Tibial nerve (tissue), 4 donors: Measurements from ENCODE around the gene ACTL6A. TPM values are rescaled to one million over a fixed set of nuclear protein-coding genes. Genes with fewer than 3 reads are reported as not detected.

Source experiments
- DNase-seq, 2 donors: peaks; one replicate each; pipeline ENCODE4 v3.0.0-alpha.2; 2019; ENCODE audit warnings: low spot score in 2 of 2
- H3K27ac ChIP-seq, 4 donors: fragments of 200-600 bp; sonication (generic) in 3 of 4; one replicate each; pipeline ENCODE4 v1.5.1; 2017 to 2019; ENCODE audit warnings: mild to moderate bottlenecking in 1 of 4
- H3K27me3 ChIP-seq, 2 donors: fragments of 200-600 bp; sonication (generic) in 1 of 2; one replicate each; pipeline versions ENCODE4 v1.5.1 to v1.6.0; 2017 to 2019
- H3K36me3 ChIP-seq, 3 donors: fragments of 200-600 bp; sonication (generic); one replicate each; pipeline ENCODE4 v1.5.1; 2018 to 2019
- H3K4me1 ChIP-seq, 4 donors: fragments of 200-600 bp; sonication (generic) in 3 of 4; one replicate each; pipeline ENCODE4 v1.5.1; 2017 to 2019
- H3K4me3 ChIP-seq, 4 donors: fragments of 200-600 bp; sonication (generic) in 3 of 4; one replicate each; pipeline ENCODE4 v1.5.1; 2017 to 2019; ENCODE audit warnings: mild to moderate bottlenecking in 1 of 4, moderate library complexity in 1 of 4
- H3K9me3 ChIP-seq, 4 donors: fragments of 200-600 bp; sonication (generic) in 3 of 4; one replicate each; pipeline ENCODE4 v1.5.1; 2017 to 2019
- CTCF ChIP-seq, 5 experiments: fragments of 200-600 bp in 3 of 5; fragments of 450-650 bp in 2 of 5; sonication (generic) in 3 of 5; IDR thresholded peaks; one replicate each; pipeline ENCODE4 v1.5.1; 2016 to 2019; ENCODE audit warnings: antibody characterized with exemption in 5 of 5, mild to moderate bottlenecking in 3 of 5, moderate library complexity in 2 of 5
- EP300 ChIP-seq, 2 donors: sonication (generic); formaldehyde crosslinking; IDR thresholded peaks; one replicate each; pipeline ENCODE4 v1.6.1; 2017; ENCODE audit warnings: antibody characterized with exemption in 2 of 2, mild to moderate bottlenecking in 1 of 2
- POLR2A ChIP-seq, 2 donors: fragments of 450-650 bp; IDR thresholded peaks; one replicate each; pipeline ENCODE4 v1.6.1; 2017; ENCODE audit warnings: antibody characterized with exemption in 2 of 2, mild to moderate bottlenecking in 2 of 2, moderate library complexity in 2 of 2
- WGBS, 2 donors: methylation state at CpG; one replicate each; pipeline ENCODE4 v1.1.5; 2018; 5-methylcytosine and 5-hydroxymethylcytosine counted together
- total RNA-seq, 4 donors: library from RNA; depleted of rRNA; stranded (reverse); fragments of >200 nt; gene quantifications; one replicate each; pipeline ENCODE4 v1.1.0, GENCODE V29; 2016

ACTL6A gene
- total RNA-seq, 4 donors from 2014 or later: 25.7 to 52.5 (median 36.3) TPM

GRCh38 chr3:179544981-179545645 lies 17.6 kb upstream of the ACTL6A start:
- no peak for DNase-seq
- WGBS, 2 donors: 45 to 46% methylated on average over 2 of the region's 2 CpGs

GRCh38 chr3:179546814-179547241 lies 15.9 kb upstream of the ACTL6A start:
- Histone ChIP-seq H3K9me3 (no peaks in the 10 kb centered on the region), H3K27me3 (no peaks in the 10 kb centered on the region), H3K4me3 (no peak overlapping the region), H3K4me1 (no peaks in the 10 kb centered on the region), H3K27ac (no peak overlapping the region), H3K36me3 (no peaks in the 10 kb centered on the region)
- 88 to 100% methylated on average over 2 of the region's 2 CpGs for WGBS, 2 donors
- DNase-seq: no peak
- TF ChIP-seq POLR2A (IDR thresholded peaks at IDR 0.05) (no peak), CTCF (IDR thresholded peaks at IDR 0.05) (no peak), EP300 (IDR thresholded peaks at IDR 0.05) (no peak)

More at GRCh38 chr3:179544981-179545645, 17.6 kb upstream of the ACTL6A start:
- no peaks in the 10 kb centered on the region for H3K9me3 ChIP-seq
- TF ChIP-seq EP300 (IDR thresholded peaks at IDR 0.05) (no peak), POLR2A (IDR thresholded peaks at IDR 0.05) (no peak), CTCF (IDR thresholded peaks at IDR 0.05) (no peak)
- no peaks in the 10 kb centered on the region for H3K36me3 ChIP-seq
- no peaks in the 10 kb centered on the region for H3K27me3 ChIP-seq
- no peak overlapping the region for H3K4me3 ChIP-seq
- H3K4me1 ChIP-seq: no peaks in the 10 kb centered on the region
- no peak overlapping the region for H3K27ac ChIP-seq

GRCh38 chr3:179551349-179552105 lies 11.2 kb upstream of the ACTL6A start:
- H3K27ac ChIP-seq: no peak overlapping the region
- no peaks in the 10 kb centered on the region for H3K9me3 ChIP-seq

GRCh38 chr3:179558742-179559364 lies 3.9 kb upstream of the ACTL6A start:
- DNase-seq: peak; percentile 31 to 66
- no peaks in the 10 kb centered on the region for H3K36me3 ChIP-seq
- TF ChIP-seq EP300 (IDR thresholded peaks at IDR 0.05) (no peak), CTCF (IDR thresholded peaks at IDR 0.05) (peak; percentile 70 to 80 (median 73))
- 1 to 2% methylated on average over 3 of the region's 3 CpGs for WGBS, 2 donors
- H3K4me3 ChIP-seq: no peak overlapping the region
- no peak overlapping the region for H3K27ac ChIP-seq
- no peaks in the 10 kb centered on the region for H3K9me3 ChIP-seq
- peaks cover 0 to 14% (median under 1%) of the 10 kb centered on the region in 4 donors for H3K4me1 ChIP-seq
- H3K27me3 ChIP-seq: no peaks in the 10 kb centered on the region

More at GRCh38 chr3:179551349-179552105, 11.2 kb upstream of the ACTL6A start:
- no peak for TF ChIP-seq POLR2A (IDR thresholded peaks at IDR 0.05)
- TF ChIP-seq EP300 (IDR thresholded peaks at IDR 0.05): no peak
- no peak for TF ChIP-seq CTCF (IDR thresholded peaks at IDR 0.05)
- Histone ChIP-seq H3K4me3 (no peak overlapping the region), H3K4me1 (no peaks in the 10 kb centered on the region), H3K27me3 (no peaks in the 10 kb centered on the region), H3K36me3 (no peaks in the 10 kb centered on the region)
- WGBS, 2 donors: 42 to 43% methylated on average over 4 of the region's 4 CpGs
- no peak for DNase-seq

- Histone ChIP-seq H3K4me3 (no peak overlapping the region), H3K4me1 (peaks cover 0 to 33% (median 4%) of the 10 kb centered on the region in 4 donors), H3K27ac (no peak overlapping the region), H3K36me3 (no peaks in the 10 kb centered on the region), H3K27me3 (no peaks in the 10 kb centered on the region), H3K9me3 (no peaks in the 10 kb centered on the region)
- TF ChIP-seq CTCF (IDR thresholded peaks at IDR 0.05): no peak
- no peak for TF ChIP-seq EP300 (IDR thresholded peaks at IDR 0.05)
- no peak for TF ChIP-seq POLR2A (IDR thresholded peaks at IDR 0.05)
- 82 to 100% methylated on average over 1 of the region's 1 CpG for WGBS, 2 donors
- no peak for DNase-seq
Observed at GRCh38 chr3:179560791-179561190, 1.9 kb upstream of the ACTL6A start.
